ENCODE measurements around the gene IFTAP. TPM values are rescaled to one million over a fixed set of nuclear protein-coding genes. Genes with fewer than 3 reads are reported as not detected.

IFTAP gene
- total RNA-seq, 1 experiment from 2014 or later = 15.5 TPM

GRCh38 chr11:36628141-36628540, 33.8 kb downstream of the IFTAP start:
- DNase-seq = no peak
- H3K4me3 Mint-ChIP-seq (ENCODE audit: low read depth, unreplicated experiment) = no peak overlapping the region
- CTCF ChIA-PET = no interaction called here
- H3K4me1 Mint-ChIP-seq (ENCODE audit: low read depth, unreplicated experiment) = no peaks in the 10 kb centered on the region
- TF ChIP-seq CTCF (IDR thresholded peaks at IDR 0.05; ENCODE audit: unreplicated experiment) = no peak
- H3K27ac Mint-ChIP-seq (ENCODE audit: unreplicated experiment) = no peak overlapping the region
- no peaks in the 10 kb centered on the region for H3K27me3 Mint-ChIP-seq (ENCODE audit: unreplicated experiment)
- H3K9me3 Mint-ChIP-seq (ENCODE audit: low read depth, unreplicated experiment) = no peaks in the 10 kb centered on the region
- BruUV-seq (replicated peaks) = no TSS peak
- H3K36me3 Mint-ChIP-seq (ENCODE audit: insufficient read depth, unreplicated experiment) = no peaks in the 10 kb centered on the region
- intact Hi-C loops (cut with micrococcal nuclease; ENCODE audit: unreplicated experiment) = no loop called here

- Mint-ChIP-seq H3K4me1 (ENCODE audit: low read depth, unreplicated experiment) (no peaks in the 10 kb centered on the region), H3K27me3 (ENCODE audit: unreplicated experiment) (no peaks in the 10 kb centered on the region), H3K27ac (ENCODE audit: unreplicated experiment) (no peak overlapping the region), H3K9me3 (ENCODE audit: low read depth, unreplicated experiment) (no peaks in the 10 kb centered on the region), H3K36me3 (ENCODE audit: insufficient read depth, unreplicated experiment) (no peaks in the 10 kb centered on the region), H3K4me3 (ENCODE audit: low read depth, unreplicated experiment) (no peak overlapping the region)
- CTCF ChIA-PET = no interaction called here
- intact Hi-C loops (cut with micrococcal nuclease; ENCODE audit: unreplicated experiment) = no loop called here
- TF ChIP-seq CTCF (IDR thresholded peaks at IDR 0.05; ENCODE audit: unreplicated experiment) = no peak
- no peak for DNase-seq
- BruUV-seq (replicated peaks) = no TSS peak
These were observed 34.5 kb downstream of the IFTAP start for GRCh38 chr11:36628765-36629244.

GRCh38 chr11:36631774-36632173, 37.5 kb downstream of the IFTAP start:
- TF ChIP-seq CTCF (IDR thresholded peaks at IDR 0.05; ENCODE audit: unreplicated experiment) = no peak
- intact Hi-C loops (cut with micrococcal nuclease; ENCODE audit: unreplicated experiment) = no loop called here
- no peaks in the 10 kb centered on the region for H3K36me3 Mint-ChIP-seq (ENCODE audit: insufficient read depth, unreplicated experiment)

GRCh38 chr11:36635066-36635862, 41.0 kb downstream of the IFTAP start:
- Mint-ChIP-seq H3K4me1 (ENCODE audit: low read depth, unreplicated experiment) (no peaks in the 10 kb centered on the region), H3K27me3 (ENCODE audit: unreplicated experiment) (no peaks in the 10 kb centered on the region), H3K36me3 (ENCODE audit: insufficient read depth, unreplicated experiment) (no peaks in the 10 kb centered on the region), H3K9me3 (ENCODE audit: low read depth, unreplicated experiment) (no peaks in the 10 kb centered on the region), H3K27ac (ENCODE audit: unreplicated experiment) (no peak overlapping the region), H3K4me3 (ENCODE audit: low read depth, unreplicated experiment) (no peak overlapping the region)
- no peak for TF ChIP-seq CTCF (IDR thresholded peaks at IDR 0.05; ENCODE audit: unreplicated experiment)
- CTCF ChIA-PET = no interaction called here
- no TSS peak for BruUV-seq (replicated peaks)
- intact Hi-C loops (cut with micrococcal nuclease; ENCODE audit: unreplicated experiment) = no loop called here
- no peak for DNase-seq

More at GRCh38 chr11:36631774-36632173, 37.5 kb downstream of the IFTAP start:
- H3K9me3 Mint-ChIP-seq (ENCODE audit: low read depth, unreplicated experiment) = no peaks in the 10 kb centered on the region
- H3K4me1 Mint-ChIP-seq (ENCODE audit: low read depth, unreplicated experiment) = no peaks in the 10 kb centered on the region
- no peak overlapping the region for H3K27ac Mint-ChIP-seq (ENCODE audit: unreplicated experiment)
- CTCF ChIA-PET = no interaction called here
- no peak for DNase-seq
- H3K4me3 Mint-ChIP-seq (ENCODE audit: low read depth, unreplicated experiment) = no peak overlapping the region
- H3K27me3 Mint-ChIP-seq (ENCODE audit: unreplicated experiment) = no peaks in the 10 kb centered on the region
- no TSS peak for BruUV-seq (replicated peaks)

Measured in Calu3 (cell line).